ENCODE measurements around the gene RASGRF2.

DNA sequence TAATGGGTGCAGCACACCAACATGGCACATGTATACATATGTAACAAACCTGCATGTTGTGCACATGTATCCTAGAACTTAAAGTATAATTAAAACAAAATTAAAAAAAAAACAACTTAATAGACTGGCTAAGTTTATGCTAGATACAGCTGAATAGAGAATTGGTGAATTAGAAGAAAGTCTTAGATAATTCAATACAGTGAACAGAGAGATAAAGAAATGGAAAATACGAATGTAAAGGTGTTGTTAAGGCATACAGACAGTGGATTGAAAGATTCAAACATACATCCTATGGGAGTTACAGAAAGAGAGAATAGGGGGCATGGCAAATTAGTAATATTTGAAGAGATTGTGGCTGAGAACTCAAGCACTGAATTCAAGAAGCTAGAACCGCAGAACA, 75.4 kb downstream of the RASGRF2 start:
- TF ChIP-seq, protein P1, sequence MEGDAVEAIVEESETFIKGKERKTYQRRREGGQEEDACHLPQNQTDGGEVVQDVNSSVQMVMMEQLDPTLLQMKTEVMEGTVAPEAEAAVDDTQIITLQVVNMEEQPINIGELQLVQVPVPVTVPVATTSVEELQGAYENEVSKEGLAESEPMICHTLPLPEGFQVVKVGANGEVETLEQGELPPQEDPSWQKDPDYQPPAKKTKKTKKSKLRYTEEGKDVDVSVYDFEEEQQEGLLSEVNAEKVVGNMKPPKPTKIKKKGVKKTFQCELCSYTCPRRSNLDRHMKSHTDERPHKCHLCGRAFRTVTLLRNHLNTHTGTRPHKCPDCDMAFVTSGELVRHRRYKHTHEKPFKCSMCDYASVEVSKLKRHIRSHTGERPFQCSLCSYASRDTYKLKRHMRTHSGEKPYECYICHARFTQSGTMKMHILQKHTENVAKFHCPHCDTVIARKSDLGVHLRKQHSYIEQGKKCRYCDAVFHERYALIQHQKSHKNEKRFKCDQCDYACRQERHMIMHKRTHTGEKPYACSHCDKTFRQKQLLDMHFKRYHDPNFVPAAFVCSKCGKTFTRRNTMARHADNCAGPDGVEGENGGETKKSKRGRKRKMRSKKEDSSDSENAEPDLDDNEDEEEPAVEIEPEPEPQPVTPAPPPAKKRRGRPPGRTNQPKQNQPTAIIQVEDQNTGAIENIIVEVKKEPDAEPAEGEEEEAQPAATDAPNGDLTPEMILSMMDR (conservative IDR thresholded peaks at IDR 0.05; ENCODE audit: low read depth, low read length): no peak
- TF ChIP-seq EZH2 (IDR thresholded peaks at IDR 0.05; ENCODE audit: low read length, unreplicated experiment): no peak

All from PC-3 (cell line).